Activated CD4-positive, CD25-positive, alpha-beta regulatory T cell (primary cell): ENCODE results near the gene ACVR1C.

Experiments used
- DNase-seq, 4 experiments: peaks; one replicate each; lab custom pipeline; 2025; lab: John Stamatoyannopoulos, UW

Gene ACVR1C

GRCh38 chr2:157497638-157498314, 130.9 kb downstream of the ACVR1C start:
- no peak for DNase-seq

GRCh38 chr2:157492189-157492773, 136.4 kb downstream of the ACVR1C start:
- DNase-seq: peak; percentile 20 to 47 (median 39)

- no peak for DNase-seq
Observed at GRCh38 chr2:157489983-157490382, 138.7 kb downstream of the ACVR1C start.

- DNase-seq: no peak
Observed at GRCh38 chr2:157488877-157489276, 139.8 kb downstream of the ACVR1C start.

GRCh38 chr2:157487747-157488146, 140.9 kb downstream of the ACVR1C start:
- no peak for DNase-seq

- no peak for DNase-seq
Observed at GRCh38 chr2:157487271-157487610, 141.4 kb downstream of the ACVR1C start.

- no peak for DNase-seq
Observed at GRCh38 chr2:157486596-157487270, 141.9 kb downstream of the ACVR1C start.

GRCh38 chr2:157480182-157480961, 148.3 kb downstream of the ACVR1C start:
- no peak for DNase-seq

GRCh38 chr2:157479081-157480027, 149.3 kb downstream of the ACVR1C start:
- no peak for DNase-seq

- no peak for DNase-seq
Observed at GRCh38 chr2:157477919-157478318, 150.7 kb downstream of the ACVR1C start.

GRCh38 chr2:157476953-157477709, 151.5 kb downstream of the ACVR1C start:
- no peak for DNase-seq
